ENCODE measurements around the gene BATF3. TPM values are rescaled to one million over a fixed set of nuclear protein-coding genes. Genes with fewer than 3 reads are reported as not detected.

Gene BATF3
- total RNA-seq, 1 experiment from 2014 or later, result 3.9 TPM

DNA sequence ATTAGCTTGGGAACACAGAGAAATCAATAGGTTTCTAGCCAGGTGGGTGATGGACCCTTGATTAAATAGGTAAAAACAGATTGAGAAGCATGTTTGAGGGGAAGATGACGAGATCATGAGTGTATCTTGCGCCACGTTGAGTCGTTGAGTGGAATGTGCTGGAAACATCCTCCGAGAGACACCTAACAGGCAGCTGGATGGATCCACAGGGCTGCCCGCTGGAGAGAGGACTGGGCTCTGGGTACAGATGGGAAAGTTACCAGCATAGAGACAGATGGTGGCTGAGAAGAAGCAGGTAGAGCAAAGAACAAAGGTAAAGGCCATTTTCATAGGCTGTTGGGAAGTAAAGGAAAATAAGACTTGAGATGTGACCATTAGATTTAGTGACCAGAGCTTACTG is 15.6 kb downstream of the BATF3 start (continued):
- TF ChIP-seq HMGA2 (CRISPR knock-in tag; IDR thresholded peaks at IDR 0.05) (no peak), ZNF317 (CRISPR knock-in tag; IDR thresholded peaks at IDR 0.05; ENCODE audit: borderline replicate concordance, low read depth) (no peak)

DNA sequence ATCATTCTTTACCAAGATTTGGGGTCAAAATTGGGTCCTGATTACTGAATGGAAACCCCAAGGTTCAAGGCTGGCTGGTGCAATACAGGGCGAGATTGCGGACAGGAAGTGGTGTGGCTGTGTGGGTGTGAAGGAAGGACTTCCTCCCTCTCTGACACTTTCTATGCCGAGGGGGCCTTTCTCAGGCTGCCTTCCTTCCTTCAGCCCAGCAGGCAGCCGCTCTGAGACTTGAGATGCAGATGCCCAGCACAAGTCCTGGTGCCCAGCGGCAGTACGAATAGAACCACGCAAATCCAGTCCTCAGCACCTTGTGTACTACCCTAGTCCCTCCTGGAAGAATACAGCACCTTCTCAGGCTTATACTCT is 16.3 kb downstream of the BATF3 start:
- ATAC-seq (no peak; the same call in 1 of the 2 replicates), DNase-seq (ENCODE audit: low spot score) (no peak)
- Mint-ChIP-seq H3K27ac (no peak overlapping the region), H3K4me3 (no peak overlapping the region), H3K4me1 (peaks cover 15% of the 10 kb centered on the region), H3K9me3 (no peaks in the 10 kb centered on the region), H3K27me3 (ENCODE audit: low read depth) (peaks cover 1% of the 10 kb centered on the region; the same call in 1 of the 2 replicates), H3K36me3 (no peaks in the 10 kb centered on the region)
- CTCF ChIA-PET, result interaction anchor here (1.0 kb wide), 1 partner anchor 15 kb away, joined by 3 read pairs; no protein-coding TSS in a partner anchor
- TF ChIP-seq, protein P1, sequence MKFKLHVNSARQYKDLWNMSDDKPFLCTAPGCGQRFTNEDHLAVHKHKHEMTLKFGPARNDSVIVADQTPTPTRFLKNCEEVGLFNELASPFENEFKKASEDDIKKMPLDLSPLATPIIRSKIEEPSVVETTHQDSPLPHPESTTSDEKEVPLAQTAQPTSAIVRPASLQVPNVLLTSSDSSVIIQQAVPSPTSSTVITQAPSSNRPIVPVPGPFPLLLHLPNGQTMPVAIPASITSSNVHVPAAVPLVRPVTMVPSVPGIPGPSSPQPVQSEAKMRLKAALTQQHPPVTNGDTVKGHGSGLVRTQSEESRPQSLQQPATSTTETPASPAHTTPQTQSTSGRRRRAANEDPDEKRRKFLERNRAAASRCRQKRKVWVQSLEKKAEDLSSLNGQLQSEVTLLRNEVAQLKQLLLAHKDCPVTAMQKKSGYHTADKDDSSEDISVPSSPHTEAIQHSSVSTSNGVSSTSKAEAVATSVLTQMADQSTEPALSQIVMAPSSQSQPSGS (CRISPR knock-in tag; IDR thresholded peaks at IDR 0.05; ENCODE audit: borderline replicate concordance, low read depth), result no peak
- TF ChIP-seq MYBL2 (CRISPR knock-in tag; IDR thresholded peaks at IDR 0.05), result no peak
- peak; percentile 49; the same call in 1 of the 2 replicates for TF ChIP-seq GABPB1 (CRISPR knock-in tag; IDR thresholded peaks at IDR 0.05)
- POLR2A ChIA-PET, result no interaction called here

DNA sequence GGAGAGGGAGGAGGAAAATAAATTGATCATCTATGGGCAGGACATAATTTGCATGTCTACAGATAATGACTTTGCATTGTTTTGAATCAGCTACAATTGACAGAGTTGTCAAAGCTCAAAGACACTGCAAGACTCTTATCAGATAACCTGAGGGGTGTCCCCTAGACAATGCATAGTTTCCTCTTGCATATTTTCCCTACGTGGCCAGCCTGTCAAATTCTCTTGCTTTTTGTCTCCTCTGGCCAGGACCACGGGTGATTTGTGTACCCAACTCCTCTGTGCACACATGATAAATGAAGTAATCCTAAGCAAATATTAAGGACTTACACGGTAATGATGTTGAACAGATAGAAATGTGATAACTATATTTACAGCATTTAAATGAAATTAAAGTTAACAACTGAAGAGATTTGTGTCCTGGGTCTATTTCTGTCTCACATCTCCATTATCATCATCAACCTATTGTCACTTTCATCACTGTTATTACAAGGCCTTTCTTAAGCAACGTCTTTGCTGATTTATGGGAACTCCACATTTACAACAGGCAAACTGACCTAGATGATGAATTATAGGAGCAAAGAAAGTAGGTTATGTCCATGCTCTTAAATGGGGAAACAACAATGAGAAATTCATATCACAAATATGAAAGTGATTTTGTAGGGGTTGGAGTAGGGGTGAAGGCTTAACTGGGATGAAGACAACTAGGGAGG is 18.8 kb downstream of the BATF3 start:
- Mint-ChIP-seq H3K4me3 (no peak overlapping the region), H3K9me3 (no peaks in the 10 kb centered on the region), H3K36me3 (no peaks in the 10 kb centered on the region), H3K27me3 (ENCODE audit: low read depth) (peaks cover 5% of the 10 kb centered on the region; the same call in 1 of the 2 replicates), H3K27ac (no peak overlapping the region), H3K4me1 (peaks cover 11% of the 10 kb centered on the region)
- TF ChIP-seq, protein P2, sequence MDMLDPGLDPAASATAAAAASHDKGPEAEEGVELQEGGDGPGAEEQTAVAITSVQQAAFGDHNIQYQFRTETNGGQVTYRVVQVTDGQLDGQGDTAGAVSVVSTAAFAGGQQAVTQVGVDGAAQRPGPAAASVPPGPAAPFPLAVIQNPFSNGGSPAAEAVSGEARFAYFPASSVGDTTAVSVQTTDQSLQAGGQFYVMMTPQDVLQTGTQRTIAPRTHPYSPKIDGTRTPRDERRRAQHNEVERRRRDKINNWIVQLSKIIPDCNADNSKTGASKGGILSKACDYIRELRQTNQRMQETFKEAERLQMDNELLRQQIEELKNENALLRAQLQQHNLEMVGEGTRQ (CRISPR knock-in tag; IDR thresholded peaks at IDR 0.05), result no peak
- TF ChIP-seq, protein P3, sequence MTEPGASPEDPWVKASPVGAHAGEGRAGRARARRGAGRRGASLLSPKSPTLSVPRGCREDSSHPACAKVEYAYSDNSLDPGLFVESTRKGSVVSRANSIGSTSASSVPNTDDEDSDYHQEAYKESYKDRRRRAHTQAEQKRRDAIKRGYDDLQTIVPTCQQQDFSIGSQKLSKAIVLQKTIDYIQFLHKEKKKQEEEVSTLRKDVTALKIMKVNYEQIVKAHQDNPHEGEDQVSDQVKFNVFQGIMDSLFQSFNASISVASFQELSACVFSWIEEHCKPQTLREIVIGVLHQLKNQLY (CRISPR knock-in tag; IDR thresholded peaks at IDR 0.05), result no peak
- no peak for TF ChIP-seq GTF2I (CRISPR knock-in tag; conservative IDR thresholded peaks at IDR 0.05)
- TF ChIP-seq, protein P4, sequence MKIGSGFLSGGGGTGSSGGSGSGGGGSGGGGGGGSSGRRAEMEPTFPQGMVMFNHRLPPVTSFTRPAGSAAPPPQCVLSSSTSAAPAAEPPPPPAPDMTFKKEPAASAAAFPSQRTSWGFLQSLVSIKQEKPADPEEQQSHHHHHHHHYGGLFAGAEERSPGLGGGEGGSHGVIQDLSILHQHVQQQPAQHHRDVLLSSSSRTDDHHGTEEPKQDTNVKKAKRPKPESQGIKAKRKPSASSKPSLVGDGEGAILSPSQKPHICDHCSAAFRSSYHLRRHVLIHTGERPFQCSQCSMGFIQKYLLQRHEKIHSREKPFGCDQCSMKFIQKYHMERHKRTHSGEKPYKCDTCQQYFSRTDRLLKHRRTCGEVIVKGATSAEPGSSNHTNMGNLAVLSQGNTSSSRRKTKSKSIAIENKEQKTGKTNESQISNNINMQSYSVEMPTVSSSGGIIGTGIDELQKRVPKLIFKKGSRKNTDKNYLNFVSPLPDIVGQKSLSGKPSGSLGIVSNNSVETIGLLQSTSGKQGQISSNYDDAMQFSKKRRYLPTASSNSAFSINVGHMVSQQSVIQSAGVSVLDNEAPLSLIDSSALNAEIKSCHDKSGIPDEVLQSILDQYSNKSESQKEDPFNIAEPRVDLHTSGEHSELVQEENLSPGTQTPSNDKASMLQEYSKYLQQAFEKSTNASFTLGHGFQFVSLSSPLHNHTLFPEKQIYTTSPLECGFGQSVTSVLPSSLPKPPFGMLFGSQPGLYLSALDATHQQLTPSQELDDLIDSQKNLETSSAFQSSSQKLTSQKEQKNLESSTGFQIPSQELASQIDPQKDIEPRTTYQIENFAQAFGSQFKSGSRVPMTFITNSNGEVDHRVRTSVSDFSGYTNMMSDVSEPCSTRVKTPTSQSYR (CRISPR knock-in tag; IDR thresholded peaks at IDR 0.05), result no peak
- TF ChIP-seq, protein P5, sequence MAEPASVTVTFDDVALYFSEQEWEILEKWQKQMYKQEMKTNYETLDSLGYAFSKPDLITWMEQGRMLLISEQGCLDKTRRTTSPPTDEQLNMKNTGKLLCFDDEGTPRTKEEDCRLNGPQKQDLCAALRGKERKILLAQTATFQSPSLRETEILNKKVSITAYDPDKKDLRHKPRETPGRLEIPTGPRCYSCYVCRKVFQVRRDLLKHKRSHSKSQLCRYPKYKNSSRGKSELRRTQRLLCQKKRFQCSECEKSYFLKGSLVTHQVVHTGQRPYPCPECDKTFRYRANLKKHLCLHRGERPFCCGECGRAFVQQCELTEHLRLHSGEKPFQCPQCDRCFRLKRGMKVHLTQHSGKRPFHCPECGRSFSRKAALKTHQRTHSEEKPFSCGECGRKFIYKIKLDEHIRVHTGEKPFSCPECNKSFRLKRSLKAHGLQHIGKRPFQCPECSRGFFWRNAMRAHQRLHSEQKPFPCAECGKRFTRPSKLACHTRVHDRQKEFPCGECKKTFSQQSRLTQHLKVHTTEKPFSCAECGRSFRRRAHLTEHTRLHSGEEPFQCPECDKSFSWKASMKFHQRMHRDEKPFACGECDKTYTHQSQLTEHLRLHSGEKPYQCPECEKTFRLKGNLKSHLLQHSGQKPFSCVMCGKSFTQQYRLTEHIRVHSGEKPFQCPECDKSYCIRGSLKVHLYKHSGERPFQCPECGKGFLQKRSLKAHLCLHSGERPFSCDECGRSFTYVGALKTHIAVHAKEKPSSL (CRISPR knock-in tag; conservative IDR thresholded peaks at IDR 0.05), result no peak
- TF ChIP-seq, protein P6, sequence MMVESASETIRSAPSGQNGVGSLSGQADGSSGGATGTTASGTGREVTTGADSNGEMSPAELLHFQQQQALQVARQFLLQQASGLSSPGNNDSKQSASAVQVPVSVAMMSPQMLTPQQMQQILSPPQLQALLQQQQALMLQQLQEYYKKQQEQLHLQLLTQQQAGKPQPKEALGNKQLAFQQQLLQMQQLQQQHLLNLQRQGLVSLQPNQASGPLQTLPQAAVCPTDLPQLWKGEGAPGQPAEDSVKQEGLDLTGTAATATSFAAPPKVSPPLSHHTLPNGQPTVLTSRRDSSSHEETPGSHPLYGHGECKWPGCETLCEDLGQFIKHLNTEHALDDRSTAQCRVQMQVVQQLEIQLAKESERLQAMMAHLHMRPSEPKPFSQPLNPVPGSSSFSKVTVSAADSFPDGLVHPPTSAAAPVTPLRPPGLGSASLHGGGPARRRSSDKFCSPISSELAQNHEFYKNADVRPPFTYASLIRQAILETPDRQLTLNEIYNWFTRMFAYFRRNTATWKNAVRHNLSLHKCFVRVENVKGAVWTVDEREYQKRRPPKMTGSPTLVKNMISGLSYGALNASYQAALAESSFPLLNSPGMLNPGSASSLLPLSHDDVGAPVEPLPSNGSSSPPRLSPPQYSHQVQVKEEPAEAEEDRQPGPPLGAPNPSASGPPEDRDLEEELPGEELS (CRISPR knock-in tag; IDR thresholded peaks at IDR 0.05), result no peak
- ChIA-PET CTCF (interaction anchor here (4.9 kb wide), 1 partner anchor 16 kb away, joined by 44 read pairs; no protein-coding TSS in a partner anchor), POLR2A (interaction anchor here (0.8 kb wide), 1 partner anchor 122 kb away, joined by 3 read pairs; no protein-coding TSS in a partner anchor)
- DNase-seq (ENCODE audit: low spot score) (no peak), ATAC-seq (no peak)
